ENCODE results near the gene AOC3. TPM values are rescaled to one million over a fixed set of nuclear protein-coding genes. Genes with fewer than 3 reads are reported as not detected.

AOC3 gene
- total and polyA plus RNA-seq, 2 donors (not counting 3 experiments of a cell fraction or from before 2014, with no cell fraction given) = 0.11 to 0.27 TPM

- intact Hi-C loops (cut with micrococcal nuclease) = loop anchor here (5.0 kb wide), 2 partner anchors 78 to 117 kb away; no protein-coding TSS in a partner anchor
- DNase-seq (ENCODE audit: low read depth, low spot score) = peak; percentile 60
- H4K20me1 ChIP-seq (replicated peaks; ENCODE audit: control insufficient read depth, extremely low read depth, insufficient read depth, low read length) = no peaks in the 10 kb centered on the region
- peaks cover 13 to 21% of the 10 kb centered on the region in 2 experiments for H3K36me3 ChIP-seq (ENCODE audit: control insufficient read depth in 2 of 2, extremely low read depth in 1 of 2, insufficient read depth in 2 of 2, low read length in 2 of 2)
- ChIA-PET CTCF (interaction anchor here (0.6 to 2.4 kb wide), 17 partner anchors 9 to 245 kb away, joined by 3 to 10 read pairs (median 3); partner anchors contain the start of genes CNTD1 and COA3), POLR2A (no interaction called here)
- no peak overlapping the region for H3K9ac ChIP-seq (replicated peaks; ENCODE audit: extremely low read depth, insufficient read depth, low read length)
- BruUV-seq (replicated peaks) = no TSS peak
- H3K9me1 ChIP-seq (replicated peaks; ENCODE audit: control insufficient read depth, extremely low read depth, insufficient read depth, low read length) = no peaks in the 10 kb centered on the region
- H3K27me3 ChIP-seq (ENCODE audit: control insufficient read depth in 2 of 2, insufficient read depth in 2 of 2, low read length in 2 of 2) = no peaks in the 10 kb centered on the region
- TF ChIP-seq MAX (IDR thresholded peaks at IDR 0.05; ENCODE audit: insufficient read depth, insufficient read length) (no peak), GATA2 (IDR thresholded peaks at IDR 0.05; ENCODE audit: insufficient read depth, insufficient read length, low read depth, low read length) (no peak), POLR2A (IDR thresholded peaks at IDR 0.05; ENCODE audit: low read depth, low read length) (no peak), EZH2 (IDR thresholded peaks at IDR 0.05; ENCODE audit: borderline replicate concordance, low read depth, low read length, severe bottlenecking) (no peak), CTCF (IDR thresholded peaks at IDR 0.05; ENCODE audit: extremely low read depth in 1 of 2, insufficient read depth in 1 of 2, low read depth in 1 of 2, low read length in 2 of 2) (peak; percentile 81 to 90)
- H3K4me1 ChIP-seq (ENCODE audit: control insufficient read depth, extremely low read depth, insufficient read depth, low read length) = peaks cover 14% of the 10 kb centered on the region
- peaks cover 16% of the 10 kb centered on the region for H3K79me2 ChIP-seq (ENCODE audit: control insufficient read depth, insufficient read depth, low read length)
- FAIRE-seq = peak; percentile 52
- H3K4me2 ChIP-seq (ENCODE audit: insufficient read depth, low read length) = no peak overlapping the region
- H3K9me3 ChIP-seq (replicated peaks; ENCODE audit: control insufficient read depth, insufficient read depth, low read length) = no peaks in the 10 kb centered on the region
- dilution Hi-C loops (cut with MboI; ENCODE audit: extremely low pct_ligation_motif_present, low sequenced_read_pairs) = loop anchor here (10.0 kb wide), 1 partner anchor 215 kb away; the partner anchor contains the start of genes RETREG3 and TUBG1
- no peak overlapping the region for H2AFZ ChIP-seq (ENCODE audit: low read depth, low read length)
- no peak overlapping the region for H3K4me3 ChIP-seq (replicated peaks in 1 of 3; ENCODE audit: insufficient read depth in 1 of 3, low read depth in 1 of 3, low read length in 3 of 3)
- no peak overlapping the region for H3K27ac ChIP-seq (ENCODE audit: insufficient read depth, low read depth, low read length)
Measured at GRCh38 chr17:42819939-42820535, 31.0 kb upstream of the AOC3 start.

Measured in endothelial cell of umbilical vein (primary cell).